Measurements from ENCODE around the gene TMEM19.

- TF ChIP-seq CTCF (conservative IDR thresholded peaks at IDR 0.05; ENCODE audit: low read depth, low read length) (no peak), EZH2phosphoT487 (IDR thresholded peaks at IDR 0.05; ENCODE audit: borderline replicate concordance, low read length) (no peak), EZH2 (IDR thresholded peaks at IDR 0.05; ENCODE audit: low read length, unreplicated experiment) (no peak)
Measured at GRCh38 chr12:71749666-71750065, 63.8 kb downstream of the TMEM19 start.

Measured in PC-3 (cell line).